ENCODE data around the gene FAM163A.

The FAM163A gene

DNA sequence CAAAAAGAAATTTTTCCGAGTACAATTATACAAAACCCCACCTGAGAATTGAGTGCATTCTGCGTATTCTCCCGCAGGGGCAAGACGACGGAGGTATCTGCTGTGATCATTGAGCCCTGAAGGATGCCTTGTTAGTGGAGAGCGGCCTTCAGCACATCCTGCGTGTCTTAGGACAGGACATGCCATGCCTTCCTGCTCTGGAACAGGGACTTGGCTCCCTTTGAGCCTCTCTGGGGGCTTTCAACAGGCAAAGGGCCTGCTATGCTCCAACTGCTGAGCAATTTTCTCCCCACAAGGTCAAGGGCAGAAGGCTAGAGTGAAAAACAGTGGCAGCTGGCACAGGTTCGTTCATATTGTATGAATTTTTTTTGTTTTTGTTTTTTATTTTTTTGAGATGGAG is 82.1 kb downstream of the FAM163A start:
- DNase-seq: peak in 1 of 2 donors; percentile 35
- no peaks in the 10 kb centered on the region for H3K9me3 ChIP-seq
- TF ChIP-seq, protein P1, sequence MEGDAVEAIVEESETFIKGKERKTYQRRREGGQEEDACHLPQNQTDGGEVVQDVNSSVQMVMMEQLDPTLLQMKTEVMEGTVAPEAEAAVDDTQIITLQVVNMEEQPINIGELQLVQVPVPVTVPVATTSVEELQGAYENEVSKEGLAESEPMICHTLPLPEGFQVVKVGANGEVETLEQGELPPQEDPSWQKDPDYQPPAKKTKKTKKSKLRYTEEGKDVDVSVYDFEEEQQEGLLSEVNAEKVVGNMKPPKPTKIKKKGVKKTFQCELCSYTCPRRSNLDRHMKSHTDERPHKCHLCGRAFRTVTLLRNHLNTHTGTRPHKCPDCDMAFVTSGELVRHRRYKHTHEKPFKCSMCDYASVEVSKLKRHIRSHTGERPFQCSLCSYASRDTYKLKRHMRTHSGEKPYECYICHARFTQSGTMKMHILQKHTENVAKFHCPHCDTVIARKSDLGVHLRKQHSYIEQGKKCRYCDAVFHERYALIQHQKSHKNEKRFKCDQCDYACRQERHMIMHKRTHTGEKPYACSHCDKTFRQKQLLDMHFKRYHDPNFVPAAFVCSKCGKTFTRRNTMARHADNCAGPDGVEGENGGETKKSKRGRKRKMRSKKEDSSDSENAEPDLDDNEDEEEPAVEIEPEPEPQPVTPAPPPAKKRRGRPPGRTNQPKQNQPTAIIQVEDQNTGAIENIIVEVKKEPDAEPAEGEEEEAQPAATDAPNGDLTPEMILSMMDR (IDR thresholded peaks at IDR 0.05): no peak
- H3K27me3 ChIP-seq: no peaks in the 10 kb centered on the region
- H3K27ac ChIP-seq: no peak overlapping the region
- intact Hi-C loops (cut with DNase I; ENCODE audit: low total_unique reads): no loop called here
- no peaks in the 10 kb centered on the region for H3K4me1 ChIP-seq
- no peaks in the 10 kb centered on the region for H3K36me3 ChIP-seq
- no peak overlapping the region for H3K4me3 ChIP-seq

DNA sequence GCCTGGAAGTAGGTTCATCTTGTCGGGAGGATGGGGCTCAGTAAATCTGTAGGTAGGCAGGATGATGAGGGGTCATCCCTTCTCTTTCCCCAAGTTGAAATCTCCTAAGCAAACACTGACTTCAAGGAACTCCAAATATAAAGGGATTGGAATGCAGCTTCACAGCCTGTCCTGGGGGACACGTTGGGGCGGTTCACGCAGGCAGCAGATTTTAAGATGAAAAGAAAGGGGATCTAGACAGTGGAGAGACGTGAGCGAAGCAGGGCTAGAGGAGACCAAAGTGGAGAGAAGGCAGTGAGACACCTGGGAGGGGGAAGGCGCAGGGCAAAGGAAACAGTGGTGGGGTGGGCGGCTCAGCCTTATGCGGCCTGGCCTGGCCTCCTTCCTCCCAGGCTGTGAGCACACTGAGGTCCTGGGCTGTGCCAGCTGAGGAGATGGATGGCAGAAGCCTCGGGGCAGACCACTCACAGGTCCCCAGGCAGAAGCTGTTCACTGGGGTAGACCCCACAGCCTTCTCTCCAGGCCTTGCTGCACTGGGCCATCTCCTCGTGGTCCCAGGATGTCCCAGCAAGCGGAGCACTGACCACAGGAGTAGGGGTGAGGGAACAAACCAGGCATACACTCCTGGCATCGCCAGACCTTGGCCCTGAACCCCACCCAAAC is 82.8 kb downstream of the FAM163A start:
- no peaks in the 10 kb centered on the region for H3K36me3 ChIP-seq
- TF ChIP-seq, protein P1 (IDR thresholded peaks at IDR 0.05): no peak
- no peaks in the 10 kb centered on the region for H3K4me1 ChIP-seq
- no peaks in the 10 kb centered on the region for H3K9me3 ChIP-seq
- no peak overlapping the region for H3K27ac ChIP-seq
- peak in 1 of 2 donors; percentile 27 for DNase-seq
- H3K4me3 ChIP-seq: no peak overlapping the region
- H3K27me3 ChIP-seq: no peaks in the 10 kb centered on the region
- intact Hi-C loops (cut with DNase I; ENCODE audit: low total_unique reads): no loop called here

DNA sequence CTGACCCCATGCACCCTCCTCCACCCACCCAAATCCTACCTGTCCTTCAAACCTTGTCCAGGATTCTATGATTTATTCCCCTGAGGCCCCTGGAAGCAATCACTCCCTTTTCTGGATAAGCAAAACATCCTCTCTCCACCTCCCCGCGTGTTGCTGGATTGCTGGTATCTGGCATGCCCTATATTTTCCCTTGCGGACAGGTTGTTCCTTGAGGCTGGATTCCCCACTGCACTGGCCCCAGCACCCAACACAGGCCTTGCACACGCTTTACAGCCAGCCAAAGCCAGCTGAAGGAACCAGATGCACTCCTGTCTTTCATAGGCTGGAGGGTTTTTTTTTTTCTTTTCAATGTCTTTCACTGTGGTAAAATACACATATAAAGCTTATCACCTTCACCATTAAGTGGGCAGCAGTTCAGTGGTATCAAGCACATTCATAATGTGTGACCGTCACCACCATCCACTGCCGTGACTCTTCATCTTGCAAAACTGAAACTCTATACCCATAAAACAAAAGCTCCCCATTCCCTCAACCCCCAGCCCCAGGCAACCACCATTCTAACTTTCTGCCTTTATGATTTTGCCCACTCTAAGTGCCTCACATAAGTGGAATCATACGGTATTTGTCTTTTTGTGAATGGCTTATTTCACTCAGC is 83.7 kb downstream of the FAM163A start:
- DNase-seq: peak in 1 of 2 donors; percentile 4
- H3K4me1 ChIP-seq: no peaks in the 10 kb centered on the region
- no peaks in the 10 kb centered on the region for H3K9me3 ChIP-seq
- no peak overlapping the region for H3K4me3 ChIP-seq
- no peaks in the 10 kb centered on the region for H3K36me3 ChIP-seq
- TF ChIP-seq, protein P1 (IDR thresholded peaks at IDR 0.05): no peak
- intact Hi-C loops (cut with DNase I; ENCODE audit: low total_unique reads): no loop called here
- H3K27me3 ChIP-seq: no peaks in the 10 kb centered on the region
- H3K27ac ChIP-seq: no peak overlapping the region

DNA sequence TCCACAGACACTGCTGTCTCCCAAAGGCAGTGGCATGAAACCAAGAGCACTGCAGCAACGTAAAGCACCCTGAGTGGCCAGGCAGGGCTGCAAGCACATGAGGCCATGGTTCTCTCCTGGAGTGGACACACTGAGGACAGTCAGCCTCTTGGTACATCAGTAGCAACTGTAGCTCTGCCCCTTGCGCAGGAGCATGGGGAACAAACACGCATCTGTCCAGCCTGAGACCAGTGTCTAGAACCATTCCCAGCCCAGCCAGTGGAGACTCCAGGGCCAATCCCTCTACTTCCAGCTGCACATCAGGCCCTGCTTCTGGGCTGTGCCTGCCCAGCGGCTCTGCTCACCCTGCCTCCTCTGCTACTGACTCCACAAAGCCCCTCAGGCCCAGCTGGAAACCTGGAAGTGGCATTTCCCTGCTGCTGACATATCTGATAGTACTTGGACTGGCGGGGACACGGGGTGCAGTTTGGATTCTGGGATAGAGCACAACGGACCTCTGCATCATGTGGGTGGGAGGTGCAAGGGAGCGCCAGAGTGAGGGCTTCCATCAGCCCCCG is 85.5 kb downstream of the FAM163A start:
- TF ChIP-seq, protein P1 (IDR thresholded peaks at IDR 0.05): no peak
- Histone ChIP-seq H3K27ac (no peak overlapping the region), H3K4me1 (no peaks in the 10 kb centered on the region), H3K4me3 (no peak overlapping the region), H3K36me3 (no peaks in the 10 kb centered on the region), H3K9me3 (no peaks in the 10 kb centered on the region), H3K27me3 (no peaks in the 10 kb centered on the region)
- DNase-seq: peak in 1 of 2 donors; percentile 23
- intact Hi-C loops (cut with DNase I; ENCODE audit: low total_unique reads): no loop called here

DNA sequence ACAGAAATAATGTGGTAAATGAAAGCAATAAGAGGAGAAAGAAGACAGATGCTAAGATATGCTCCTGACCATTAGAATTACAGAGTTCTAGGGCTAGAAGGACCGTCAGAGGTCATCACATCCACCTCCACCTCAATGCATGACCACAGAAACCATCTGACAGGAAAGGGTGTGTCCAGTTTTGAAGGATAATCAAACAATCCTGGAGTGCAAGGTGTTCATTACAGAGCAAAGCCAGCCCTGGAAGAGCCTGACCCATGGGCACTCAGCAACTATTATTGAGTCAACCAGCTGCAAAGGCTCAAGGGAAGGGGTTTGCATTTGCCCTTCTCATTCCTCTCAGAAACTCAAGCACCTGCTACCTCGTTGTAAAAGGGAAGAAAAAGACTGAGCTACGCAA is 88.1 kb downstream of the FAM163A start:
- no peak overlapping the region for H3K27ac ChIP-seq
- TF ChIP-seq, protein P1 (IDR thresholded peaks at IDR 0.05): no peak
- no peak for DNase-seq
- no peak overlapping the region for H3K4me3 ChIP-seq
- no peaks in the 10 kb centered on the region for H3K4me1 ChIP-seq
- H3K27me3 ChIP-seq: no peaks in the 10 kb centered on the region
- intact Hi-C loops (cut with DNase I; ENCODE audit: low total_unique reads): no loop called here
- no peaks in the 10 kb centered on the region for H3K9me3 ChIP-seq
- H3K36me3 ChIP-seq: peaks cover 0 to 10% (median 7%) of the 10 kb centered on the region in 3 donors
